HG03196 (cell line): Measurements from ENCODE around the gene DSCAM.

ENCODE experiments used
- ATAC-seq: cut with Tn5 transposase; IDR thresholded peaks from one replicate; pipeline ENCODE4 v1.9.1; 2021; ENCODE audit not compliant: unreplicated experiment

DSCAM gene

GRCh38 chr21:40769231-40769630 lies 77.7 kb downstream of the DSCAM start:
- no peak for ATAC-seq

DNA sequence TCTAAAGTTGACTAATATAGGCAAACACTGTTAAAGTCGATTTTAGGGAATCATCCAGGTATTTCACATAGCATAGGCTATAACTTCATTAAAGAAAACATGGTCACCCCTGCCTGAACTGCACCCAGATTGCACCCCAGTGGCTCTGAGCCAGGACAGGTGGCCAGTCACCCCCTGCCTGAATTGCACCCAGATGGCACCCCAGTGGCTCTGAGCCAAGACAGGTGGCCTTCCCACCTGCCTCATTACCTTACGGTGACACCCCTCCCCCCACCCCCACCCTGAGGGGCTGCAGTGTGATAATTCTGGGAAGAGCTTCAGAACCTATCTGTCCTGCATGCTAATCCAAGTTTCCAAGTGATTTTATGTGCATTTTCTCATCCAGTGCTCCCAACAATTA lies 78.9 kb downstream of the DSCAM start:
- no peak for ATAC-seq

DNA sequence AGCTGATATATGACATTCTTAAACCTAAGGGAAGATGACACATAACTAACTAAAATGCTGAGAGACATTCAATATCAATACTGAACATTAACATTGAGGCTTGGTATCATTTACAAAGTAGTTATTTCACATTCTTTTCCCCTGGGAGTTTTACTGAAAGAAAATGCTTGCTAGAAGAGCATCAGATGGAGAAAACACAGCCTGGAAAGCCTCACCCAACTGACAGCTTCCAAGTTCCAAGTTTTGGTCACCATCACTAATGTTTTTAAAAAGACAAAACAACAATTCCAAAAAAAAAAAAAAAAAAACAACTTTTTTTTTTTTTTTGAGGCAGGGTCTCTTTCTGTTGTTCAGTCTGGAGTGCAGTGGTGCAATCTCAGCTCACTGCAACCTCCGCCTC lies 80.6 kb downstream of the DSCAM start:
- no peak for ATAC-seq

GRCh38 chr21:40765811-40766210 lies 81.1 kb downstream of the DSCAM start:
- no peak for ATAC-seq

DNA sequence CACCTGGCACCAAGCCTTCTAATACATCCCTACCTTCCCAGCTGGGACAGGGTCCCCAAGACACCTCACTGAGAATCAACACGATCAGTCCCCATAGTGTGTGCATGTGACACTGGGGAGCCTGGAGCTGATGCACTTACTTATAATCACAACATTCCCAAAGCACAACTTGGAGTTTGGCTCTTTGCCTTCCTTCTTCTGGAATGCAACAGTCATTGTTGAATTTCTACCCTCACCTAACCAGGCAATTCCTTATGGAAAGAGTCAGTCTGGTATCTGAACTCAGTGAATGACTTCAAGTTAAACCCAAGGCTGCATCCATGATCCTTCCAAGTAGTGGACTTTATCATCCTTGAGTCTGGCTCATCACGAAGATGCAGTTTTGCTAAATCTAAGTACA lies 86.1 kb downstream of the DSCAM start:
- ATAC-seq = no peak

GRCh38 chr21:40759061-40759460 lies 87.9 kb downstream of the DSCAM start:
- ATAC-seq = no peak

DNA sequence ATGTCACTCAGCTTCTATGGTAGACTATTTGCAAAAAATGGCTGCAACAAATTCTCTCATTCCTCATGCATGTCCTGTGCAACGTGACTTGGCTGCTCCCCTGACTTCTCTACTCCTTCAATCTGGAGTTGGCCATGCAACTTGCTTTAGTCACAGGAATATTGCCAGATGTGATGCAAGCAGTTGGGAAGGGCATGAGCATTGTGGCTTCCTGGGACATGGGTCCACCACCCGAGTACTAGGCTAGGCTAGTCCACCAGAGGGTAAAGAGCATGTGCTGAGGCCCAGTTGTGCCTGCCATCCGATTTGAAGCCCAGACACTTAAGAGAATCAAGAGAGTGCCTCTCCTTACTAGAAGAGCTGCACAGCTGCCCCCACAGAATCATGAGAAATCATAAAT lies 89.6 kb downstream of the DSCAM start:
- no peak for ATAC-seq

DNA sequence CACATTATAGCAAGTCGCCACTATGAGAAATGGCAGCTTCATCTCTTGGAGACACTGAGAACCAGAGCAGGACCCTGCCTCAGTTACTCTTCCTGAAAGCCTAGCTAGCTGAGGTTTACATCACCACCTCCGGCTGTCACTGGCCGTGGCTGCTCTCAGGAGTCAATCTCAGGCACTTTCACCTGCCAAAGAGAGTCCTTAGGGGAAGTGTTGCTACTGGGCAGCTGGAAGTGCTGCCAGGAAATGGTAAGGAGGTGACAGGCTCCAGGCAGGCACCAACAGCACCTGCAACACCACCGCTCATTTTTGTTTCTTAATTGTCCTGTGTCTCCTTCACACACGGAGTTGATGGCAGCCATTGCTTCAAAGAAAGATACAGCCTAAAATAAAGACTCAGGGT lies 92.5 kb downstream of the DSCAM start:
- no peak for ATAC-seq

DNA sequence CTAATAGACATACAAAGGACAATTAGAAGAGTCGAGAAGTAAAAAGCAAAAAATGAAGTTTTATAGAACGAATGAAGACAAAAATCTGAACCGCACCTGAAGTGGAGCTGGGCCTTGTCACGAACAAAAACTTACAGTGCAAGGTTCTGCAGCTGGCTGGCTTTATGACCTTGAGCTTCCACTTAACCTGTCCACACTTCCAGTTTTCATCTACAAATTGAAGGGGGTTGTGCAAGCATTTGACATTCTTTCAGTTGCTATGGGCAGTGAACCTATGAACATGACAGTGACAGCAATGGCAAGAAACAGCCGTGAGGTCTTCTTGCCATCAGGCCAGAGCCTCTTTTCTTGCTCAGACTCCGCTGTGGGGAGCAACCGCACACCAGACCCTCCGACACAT lies 93.2 kb downstream of the DSCAM start:
- no peak for ATAC-seq

- ATAC-seq = no peak
These were observed 94.8 kb downstream of the DSCAM start for GRCh38 chr21:40752125-40752524.

- no peak for ATAC-seq
These were observed 95.7 kb downstream of the DSCAM start for GRCh38 chr21:40751221-40751620.

GRCh38 chr21:40736145-40736544 lies 110.8 kb downstream of the DSCAM start:
- ATAC-seq = no peak

GRCh38 chr21:40733024-40733397 lies 113.9 kb downstream of the DSCAM start:
- ATAC-seq = no peak

GRCh38 chr21:40732253-40733023 lies 114.5 kb downstream of the DSCAM start:
- no peak for ATAC-seq

DNA sequence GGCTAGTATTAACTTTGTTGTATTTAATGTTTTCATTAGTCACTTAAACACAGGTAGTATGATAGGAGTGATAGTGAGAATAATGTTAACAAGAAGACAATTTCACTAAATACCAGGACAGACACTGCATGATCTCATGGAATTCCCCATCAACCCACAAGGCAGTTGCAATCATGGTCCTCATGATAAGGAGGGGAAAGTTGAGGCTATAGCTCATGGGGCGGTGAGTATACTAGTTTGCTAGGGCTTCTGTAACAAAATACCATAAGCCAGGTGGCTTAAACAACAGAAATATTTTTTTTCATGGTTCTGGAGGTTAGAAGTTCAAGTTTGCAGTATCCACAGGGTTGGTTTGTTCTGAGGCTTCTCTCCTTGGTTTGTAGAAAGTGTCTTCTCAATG lies 115.8 kb downstream of the DSCAM start:
- ATAC-seq = no peak

DNA sequence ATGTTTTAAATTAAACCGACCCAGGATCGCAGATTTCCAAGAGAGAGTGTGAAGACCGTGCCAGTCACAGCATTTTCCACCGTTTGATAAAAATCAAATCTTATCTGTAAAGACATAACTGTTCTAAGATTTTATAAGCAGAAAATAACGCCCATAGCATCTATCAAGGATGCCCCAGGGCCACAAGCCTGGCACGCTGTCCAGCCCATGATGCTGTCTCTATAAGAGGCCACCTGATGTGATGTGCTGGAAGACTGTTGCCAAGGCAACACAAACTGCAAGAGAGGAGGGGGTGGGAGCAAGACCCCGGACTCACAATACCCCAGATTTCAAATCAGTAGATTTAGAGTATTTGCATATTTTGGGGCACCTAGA lies 116.5 kb downstream of the DSCAM start:
- ATAC-seq = no peak

DNA sequence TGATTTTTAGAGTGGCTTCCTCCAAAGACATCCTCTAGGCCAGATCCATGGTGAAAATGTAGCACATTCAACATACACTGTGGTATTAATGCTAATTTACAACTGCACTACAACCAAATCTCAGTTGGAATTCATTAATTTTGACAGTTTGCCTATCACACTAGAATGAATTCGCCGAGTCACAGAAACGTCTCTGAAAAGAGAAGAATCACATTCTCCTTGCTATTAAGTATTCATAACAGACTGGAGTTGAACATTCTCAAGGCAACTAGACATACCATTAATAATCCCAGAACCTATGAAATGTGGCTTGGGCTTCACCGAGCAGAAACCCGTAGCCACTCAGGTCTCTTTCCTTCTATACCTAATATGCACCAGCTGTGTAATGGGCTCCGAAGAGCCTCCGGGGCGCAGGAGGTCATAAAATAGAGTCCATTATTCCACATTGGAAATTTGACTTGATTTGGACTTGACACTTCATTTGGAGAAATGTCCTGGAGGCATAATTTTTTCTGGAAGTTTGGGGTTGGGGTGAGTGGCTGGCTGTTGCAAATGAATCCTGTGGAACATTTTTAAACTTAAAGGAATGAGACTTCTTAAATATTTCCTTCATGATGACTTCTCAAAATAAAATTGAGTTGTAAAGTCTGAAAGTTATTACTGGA lies 117.1 kb downstream of the DSCAM start:
- ATAC-seq = no peak

DNA sequence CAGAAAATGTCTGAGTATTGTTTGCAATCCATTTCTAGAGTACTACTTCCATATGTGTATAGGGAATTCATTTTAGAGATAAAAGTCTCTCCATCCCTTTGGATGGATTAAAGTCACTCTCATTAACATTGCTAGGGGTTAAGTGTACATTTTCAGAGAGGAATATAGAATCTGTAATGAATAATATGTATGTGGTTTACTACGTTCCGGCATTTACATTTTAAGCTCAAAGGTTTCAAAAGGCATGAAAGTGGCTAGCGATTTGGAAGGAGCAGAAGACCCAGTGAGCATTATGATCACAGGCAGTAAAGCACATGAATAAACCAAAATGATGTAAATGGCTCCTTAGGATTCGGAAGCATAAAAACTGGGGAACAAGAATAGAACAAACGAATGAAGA lies 123.0 kb downstream of the DSCAM start:
- ATAC-seq = no peak

GRCh38 chr21:40723317-40723716 lies 123.6 kb downstream of the DSCAM start:
- no peak for ATAC-seq

GRCh38 chr21:40719615-40720014 lies 127.3 kb downstream of the DSCAM start:
- ATAC-seq = no peak

GRCh38 chr21:40717028-40717427 lies 129.9 kb downstream of the DSCAM start:
- no peak for ATAC-seq

GRCh38 chr21:40714536-40714935 lies 132.4 kb downstream of the DSCAM start:
- ATAC-seq = no peak
